ENCODE measurements around the gene COA1. TPM values are rescaled to one million over a fixed set of nuclear protein-coding genes. Genes with fewer than 3 reads are reported as not detected.
"Not testable (repeated sequence)": the region's sequence is repeated elsewhere in the genome, so short reads cannot be mapped to it uniquely, and the experiment has no call there.

COA1 gene
- polyA plus RNA-seq, 5 donors, result 57.6 to 82.4 (median 80.1) TPM

- DNase-seq, result peak in 1 of 2 donors; percentile 24
Measured at GRCh38 chr7:43636093-43636492, 93.2 kb downstream of the COA1 start.

GRCh38 chr7:43634384-43634783 is 94.9 kb downstream of the COA1 start:
- no peak for DNase-seq

- no peak for DNase-seq
Measured at GRCh38 chr7:43632746-43633145, 96.6 kb downstream of the COA1 start.

- DNase-seq, result no peak
Measured at GRCh38 chr7:43631559-43631958, 97.8 kb downstream of the COA1 start.

- no peak for DNase-seq
Measured at GRCh38 chr7:43630482-43630881, 98.8 kb downstream of the COA1 start.

- DNase-seq, result no peak
Measured at GRCh38 chr7:43629857-43630256, 99.5 kb downstream of the COA1 start.

GRCh38 chr7:43628431-43628830 is 100.9 kb downstream of the COA1 start:
- no peak for DNase-seq

GRCh38 chr7:43627798-43628197 is 101.5 kb downstream of the COA1 start:
- not testable (repeated sequence) for DNase-seq

- no peak for DNase-seq
Measured at GRCh38 chr7:43626695-43627094, 102.6 kb downstream of the COA1 start.

- DNase-seq, result no peak
Measured at GRCh38 chr7:43625980-43626379, 103.3 kb downstream of the COA1 start.

GRCh38 chr7:43625453-43625852 is 103.9 kb downstream of the COA1 start:
- DNase-seq, result no peak

GRCh38 chr7:43624156-43624555 is 105.2 kb downstream of the COA1 start:
- DNase-seq, result no peak

GRCh38 chr7:43621729-43622448 is 107.4 kb downstream of the COA1 start:
- DNase-seq, result no peak

GRCh38 chr7:43619213-43620012 is 109.9 kb downstream of the COA1 start:
- no peak for DNase-seq

- no peak for DNase-seq
Measured at GRCh38 chr7:43618073-43618472, 111.2 kb downstream of the COA1 start.

- no peak for DNase-seq
Measured at GRCh38 chr7:43616977-43617376, 112.3 kb downstream of the COA1 start.

- DNase-seq, result no peak
Measured at GRCh38 chr7:43615558-43616145, 113.7 kb downstream of the COA1 start.

- DNase-seq, result no peak
Measured at GRCh38 chr7:43612599-43613589, 116.4 kb downstream of the COA1 start.

GRCh38 chr7:43612128-43612527 is 117.2 kb downstream of the COA1 start:
- no peak for DNase-seq

- DNase-seq, result no peak
Measured at GRCh38 chr7:43609097-43609496, 120.2 kb downstream of the COA1 start.

GRCh38 chr7:43604251-43604650 is 125.1 kb downstream of the COA1 start:
- DNase-seq, result no peak

GRCh38 chr7:43602256-43602655 is 127.1 kb downstream of the COA1 start:
- DNase-seq, result no peak

All from right lung (tissue), 5 donors.